Endothelial cell of umbilical vein (primary cell): ENCODE measurements around the gene HNMT. TPM values are rescaled to one million over a fixed set of nuclear protein-coding genes. Genes with fewer than 3 reads are reported as not detected.

Source experiments
- BruUV-seq: library from RNA; stranded (reverse); fragments of 400-500 nt; replicated peaks from 2 replicates; lab custom pipeline; 2021; lab: Mats Ljungman, UMichigan
- CTCF ChIA-PET: fragments of 300-600, 350-600 bp; sonication (Branson Sonifier 250); formaldehyde crosslinking; loops from one replicate; lab custom pipeline; 2021; ENCODE audit warnings: antibody characterized with exemption, inconsistent platforms; lab: Charles Lee
- POLR2A ChIA-PET: fragments of 300-600, 350-600 bp; sonication (Branson Sonifier 250); formaldehyde crosslinking; loops from one replicate; lab custom pipeline; 2021; ENCODE audit warnings: antibody characterized with exemption, inconsistent platforms; lab: Charles Lee
- DNase-seq: peaks from one replicate; pipeline ENCODE4 v3.0.0-alpha.2; 2011; ENCODE audit warnings: low read depth, low spot score
- FAIRE-seq: peaks from 2 replicates; lab custom pipeline; 2011; peaks lifted over from hg19 to GRCh38; lab: Jason Lieb, UNC
- H2AFZ ChIP-seq: 2 replicates; pipeline ENCODE4 v1.6.0; 2012; ENCODE audit warnings: low read depth, low read length, control low read depth, inconsistent platforms
- H3K27ac ChIP-seq: 2 replicates; pipeline ENCODE4 v1.5.1; 2011; ENCODE audit warnings: low read depth, mild to moderate bottlenecking, control low read depth, low read length, moderate library complexity; ENCODE audit not compliant: insufficient read depth
- H3K27me3 ChIP-seq, 2 experiments: 2 replicates each; pipeline versions ENCODE4 v1.6.0 to v1.6.1; 2011; ENCODE audit warnings: low read length in 2 of 2, mixed read lengths in 1 of 2; ENCODE audit not compliant: control insufficient read depth in 2 of 2, insufficient read depth in 2 of 2
- H3K36me3 ChIP-seq, 2 experiments: 2 replicates in 1 of 2; 3 replicates in 1 of 2; pipeline ENCODE4 v1.5.1; 2011; ENCODE audit warnings: low read length in 2 of 2, mild to moderate bottlenecking in 1 of 2, moderate library complexity in 1 of 2; ENCODE audit not compliant: control insufficient read depth in 2 of 2, insufficient read depth in 2 of 2; ENCODE audit errors: extremely low read depth in 1 of 2
- H3K4me1 ChIP-seq: 3 replicates; pipeline ENCODE4 v1.5.1; 2011; ENCODE audit warnings: mild to moderate bottlenecking, low read length; ENCODE audit not compliant: control insufficient read depth, insufficient read depth; ENCODE audit errors: extremely low read depth
- H3K4me2 ChIP-seq: 2 replicates; pipeline ENCODE4 v1.6.1; 2011; ENCODE audit warnings: low read length, control low read depth, mixed read lengths; ENCODE audit not compliant: insufficient read depth
- H3K4me3 ChIP-seq, 3 experiments: fragments of 200-600 bp in 1 of 3; sonication (generic), shearing (Covaris generic) in 1 of 3; replicated peaks in 1 of 3; 2 replicates each; pipeline ENCODE4 v1.5.1; 2011 to 2016; ENCODE audit warnings: control low read depth in 3 of 3, low read length in 3 of 3, mild to moderate bottlenecking in 2 of 3, inconsistent platforms in 1 of 3, low read depth in 1 of 3, moderate library complexity in 1 of 3; ENCODE audit not compliant: insufficient read depth in 1 of 3
- H3K79me2 ChIP-seq: 2 replicates; pipeline ENCODE4 v1.6.0; 2012; ENCODE audit warnings: low read length, inconsistent platforms; ENCODE audit not compliant: control insufficient read depth, insufficient read depth
- H3K9ac ChIP-seq: replicated peaks from 2 replicates; pipeline ENCODE3; 2011; ENCODE audit warnings: low read length, control low read depth; ENCODE audit not compliant: insufficient read depth; ENCODE audit errors: extremely low read depth
- H3K9me1 ChIP-seq: replicated peaks from 3 replicates; pipeline ENCODE4 v1.6.0; 2011; ENCODE audit warnings: mild to moderate bottlenecking, low read length; ENCODE audit not compliant: control insufficient read depth, insufficient read depth; ENCODE audit errors: extremely low read depth
- H3K9me3 ChIP-seq: replicated peaks from 2 replicates; pipeline ENCODE4 v1.5.1; 2012; ENCODE audit warnings: low read length, inconsistent platforms; ENCODE audit not compliant: control insufficient read depth, insufficient read depth
- H4K20me1 ChIP-seq: replicated peaks from 2 replicates; pipeline ENCODE3; 2011; ENCODE audit warnings: mild to moderate bottlenecking, low read length; ENCODE audit not compliant: control insufficient read depth, insufficient read depth; ENCODE audit errors: extremely low read depth
- EZH2 ChIP-seq: IDR thresholded peaks from 2 replicates; pipeline ENCODE4 v1.6.1; 2012; ENCODE audit warnings: borderline replicate concordance, low read depth, mild to moderate bottlenecking, moderate library complexity, low read length, inconsistent platforms; ENCODE audit not compliant: severe bottlenecking
- GATA2 ChIP-seq: IDR thresholded peaks from 2 replicates; pipeline ENCODE4 v1.7.0; 2011; ENCODE audit warnings: low read depth, mild to moderate bottlenecking, moderate library complexity, mixed read lengths, low read length; ENCODE audit not compliant: insufficient read length, insufficient read depth
- POLR2AphosphoS5 ChIP-seq: IDR thresholded peaks from 2 replicates; pipeline ENCODE4 v1.6.1; 2012; ENCODE audit warnings: low read depth, mild to moderate bottlenecking, control low read depth, low read length, moderate library complexity; ENCODE audit not compliant: insufficient read depth
- dilution Hi-C: fragments of 300-500 bp; cut with MboI; formaldehyde crosslinking; loops from one replicate; pipeline ENCODE4 v1.15.0; 2019; ENCODE audit warnings: low sequenced_read_pairs; ENCODE audit not compliant: extremely low pct_ligation_motif_present
- intact Hi-C: fragments of 100-400 bp; cut with micrococcal nuclease; formaldehyde crosslinking; loops from one replicate; pipeline ENCODE4 v1.10.0; 2022
- polyA plus RNA-seq, 4 experiments: library from polyadenylated mRNA; depleted of rRNA in 3 of 4; stranded (reverse) in 3 of 4; unstranded in 1 of 4; fragments of >200 nt; gene quantifications; 2 replicates each; pipeline versions ENCODE4 v1.2.1 to v1.2.3, GENCODE V29; 2011 to 2012; ENCODE audit warnings: missing spikeins in 1 of 4
- total RNA-seq: library from RNA; stranded (reverse); gene quantifications from 2 replicates; pipeline ENCODE4 v1.2.3, GENCODE V29; 2021
- TF ChIP-seq, protein P1 (sequence below), 2 donors: IDR thresholded peaks; 1 replicate in 1 of 2; 2 replicates in 1 of 2; pipeline ENCODE4 v1.5.1; 2011; ENCODE audit warnings: low read length in 2 of 2, mild to moderate bottlenecking in 2 of 2, moderate library complexity in 2 of 2, control low read depth in 1 of 2, inconsistent platforms in 1 of 2, low read depth in 1 of 2; ENCODE audit not compliant: insufficient read depth in 1 of 2; ENCODE audit errors: extremely low read depth in 1 of 2

Gene HNMT
- total and polyA plus RNA-seq, 2 donors (not counting 3 experiments of a cell fraction or from before 2014, with no cell fraction given): 8.6 to 16.9 TPM

DNA sequence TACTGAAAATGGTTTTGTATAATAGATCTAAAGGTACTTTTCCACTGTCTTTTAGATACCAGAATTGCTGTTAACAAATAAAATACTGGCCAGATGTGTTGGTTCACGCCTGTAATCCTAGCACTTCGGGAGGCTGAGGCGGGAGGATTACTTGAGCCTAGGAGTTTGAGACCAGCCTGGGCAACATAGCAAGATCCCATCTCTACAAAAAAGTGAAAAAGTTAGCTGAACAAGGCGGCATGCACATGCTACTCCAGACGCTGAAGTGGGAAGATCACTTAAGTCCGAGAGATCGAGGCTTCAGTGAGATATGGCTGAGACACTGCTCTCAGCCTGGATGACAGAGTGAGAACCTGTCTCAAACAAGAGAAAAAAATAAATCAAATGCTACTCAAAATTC, 2.8 kb downstream of the HNMT start:
- Histone ChIP-seq H3K9me1 (no peaks in the 10 kb centered on the region), H2AFZ (no peak overlapping the region), H3K9ac (no peak overlapping the region), H3K27ac (no peak overlapping the region), H3K79me2 (peaks cover 1% of the 10 kb centered on the region), H3K27me3 (no peaks in the 10 kb centered on the region), H3K36me3 (no peaks in the 10 kb centered on the region), H3K4me2 (no peak overlapping the region), H3K4me1 (peaks cover 45% of the 10 kb centered on the region), H3K9me3 (no peaks in the 10 kb centered on the region), H3K4me3 (no peak overlapping the region), H4K20me1 (no peaks in the 10 kb centered on the region)
- TF ChIP-seq POLR2AphosphoS5 (no peak), EZH2 (no peak), GATA2 (no peak)
- TF ChIP-seq, protein P1, sequence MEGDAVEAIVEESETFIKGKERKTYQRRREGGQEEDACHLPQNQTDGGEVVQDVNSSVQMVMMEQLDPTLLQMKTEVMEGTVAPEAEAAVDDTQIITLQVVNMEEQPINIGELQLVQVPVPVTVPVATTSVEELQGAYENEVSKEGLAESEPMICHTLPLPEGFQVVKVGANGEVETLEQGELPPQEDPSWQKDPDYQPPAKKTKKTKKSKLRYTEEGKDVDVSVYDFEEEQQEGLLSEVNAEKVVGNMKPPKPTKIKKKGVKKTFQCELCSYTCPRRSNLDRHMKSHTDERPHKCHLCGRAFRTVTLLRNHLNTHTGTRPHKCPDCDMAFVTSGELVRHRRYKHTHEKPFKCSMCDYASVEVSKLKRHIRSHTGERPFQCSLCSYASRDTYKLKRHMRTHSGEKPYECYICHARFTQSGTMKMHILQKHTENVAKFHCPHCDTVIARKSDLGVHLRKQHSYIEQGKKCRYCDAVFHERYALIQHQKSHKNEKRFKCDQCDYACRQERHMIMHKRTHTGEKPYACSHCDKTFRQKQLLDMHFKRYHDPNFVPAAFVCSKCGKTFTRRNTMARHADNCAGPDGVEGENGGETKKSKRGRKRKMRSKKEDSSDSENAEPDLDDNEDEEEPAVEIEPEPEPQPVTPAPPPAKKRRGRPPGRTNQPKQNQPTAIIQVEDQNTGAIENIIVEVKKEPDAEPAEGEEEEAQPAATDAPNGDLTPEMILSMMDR (IDR thresholded peaks at IDR 0.05; ENCODE audit: extremely low read depth in 1 of 2, insufficient read depth in 1 of 2, low read depth in 1 of 2, low read length in 2 of 2): no peak
- DNase-seq: no peak
- CTCF ChIA-PET: no interaction called here
- POLR2A ChIA-PET: no interaction called here
- dilution Hi-C loops: no loop called here
- no TSS peak for BruUV-seq
- intact Hi-C loops: no loop called here
- FAIRE-seq: no peak
